ENCODE measurements around the gene RASGRF2.

RASGRF2 gene

GRCh38 chr5:80956272-80956671 is 3.9 kb upstream of the RASGRF2 start:
- no peak for DNase-seq

GRCh38 chr5:80957031-80957761 is 3.0 kb upstream of the RASGRF2 start:
- no peak for DNase-seq

- DNase-seq = no peak
Measured at GRCh38 chr5:80958616-80959015, 1.5 kb upstream of the RASGRF2 start.

- no peak for DNase-seq
Measured at GRCh38 chr5:80959138-80959537, 1.0 kb upstream of the RASGRF2 start.

GRCh38 chr5:80960531-80961375 is 590 bp downstream of the RASGRF2 start:
- no peak for DNase-seq

GRCh38 chr5:80961376-80962281 is 1.5 kb downstream of the RASGRF2 start:
- DNase-seq = no peak

GRCh38 chr5:80962630-80963520 is 2.7 kb downstream of the RASGRF2 start:
- DNase-seq = no peak

GRCh38 chr5:80963521-80963895 is 3.3 kb downstream of the RASGRF2 start:
- no peak for DNase-seq

GRCh38 chr5:80963966-80964481 is 3.9 kb downstream of the RASGRF2 start:
- no peak for DNase-seq

- DNase-seq = no peak
Measured at GRCh38 chr5:80964491-80964890, 4.3 kb downstream of the RASGRF2 start.

GRCh38 chr5:80964919-80965318 is 4.8 kb downstream of the RASGRF2 start:
- DNase-seq = no peak

GRCh38 chr5:80967500-80968181 is 7.5 kb downstream of the RASGRF2 start:
- no peak for DNase-seq

- DNase-seq = no peak
Measured at GRCh38 chr5:80973027-80973426, 12.9 kb downstream of the RASGRF2 start.

- no peak for DNase-seq
Measured at GRCh38 chr5:80975065-80975464, 14.9 kb downstream of the RASGRF2 start.

- DNase-seq = no peak
Measured at GRCh38 chr5:80976985-80977384, 16.8 kb downstream of the RASGRF2 start.

- no peak for DNase-seq
Measured at GRCh38 chr5:80977764-80978163, 17.6 kb downstream of the RASGRF2 start.

GRCh38 chr5:80978772-80979317 is 18.7 kb downstream of the RASGRF2 start:
- DNase-seq = no peak

GRCh38 chr5:80982093-80982492 is 21.9 kb downstream of the RASGRF2 start:
- DNase-seq = no peak

- no peak for DNase-seq
Measured at GRCh38 chr5:80985600-80986228, 25.6 kb downstream of the RASGRF2 start.

- no peak for DNase-seq
Measured at GRCh38 chr5:80986382-80986781, 26.2 kb downstream of the RASGRF2 start.
